Activated CD4-positive, alpha-beta memory T cell treated with anti-CD3 and anti-CD28 coated beads, Interleukin-2, amount 10 ng/mL, durations not matched to agents 7 days and 5 days (primary cell): ENCODE results near the gene NCBP3. TPM values are rescaled to one million over a fixed set of nuclear protein-coding genes. Genes with fewer than 3 reads are reported as not detected.
"Not testable (repeated sequence)": the region's sequence is repeated elsewhere in the genome, so short reads cannot be mapped to it uniquely, and the experiment has no call there.

Experiments
- CTCF ChIA-PET: fragments of 350-600 bp; sonication (Branson Sonifier 250); formaldehyde crosslinking; loops from one replicate; lab custom pipeline; 2021; ENCODE audit warnings: antibody characterized with exemption, inconsistent platforms; lab: Charles Lee
- POLR2A ChIA-PET: fragments of 350-600 bp; sonication (Branson Sonifier 250); formaldehyde crosslinking; loops from one replicate; lab custom pipeline; 2021; ENCODE audit warnings: antibody characterized with exemption; lab: Charles Lee
- DNase-seq: peaks from one replicate; pipeline ENCODE4 v3.0.0-alpha.2; 2020
- H3K27ac Mint-ChIP-seq: one replicate; pipeline ENCODE4 v1.8.0; 2021; ENCODE audit warnings: mild to moderate bottlenecking, mixed read lengths
- H3K27me3 Mint-ChIP-seq: one replicate; pipeline ENCODE4 v1.8.0; 2021; ENCODE audit warnings: mixed read lengths
- H3K36me3 Mint-ChIP-seq: one replicate; pipeline ENCODE4 v1.8.0; 2021; ENCODE audit warnings: low read depth, mixed read lengths
- H3K4me1 Mint-ChIP-seq: one replicate; pipeline ENCODE4 v1.8.0; 2021; ENCODE audit warnings: mixed read lengths
- H3K4me3 Mint-ChIP-seq: one replicate; pipeline ENCODE4 v1.8.0; 2021; ENCODE audit warnings: mild to moderate bottlenecking, mixed read lengths
- H3K9me3 Mint-ChIP-seq: one replicate; pipeline ENCODE4 v1.8.0; 2021; ENCODE audit warnings: mixed read lengths
- total RNA-seq, 2 experiments: library from RNA; stranded (reverse); gene quantifications; one replicate each; pipeline ENCODE4 v1.2.3, GENCODE V29; 2021

NCBP3 gene
- total RNA-seq, 2 experiments from 2014 or later, result 42.8 to 43.9 TPM

DNA sequence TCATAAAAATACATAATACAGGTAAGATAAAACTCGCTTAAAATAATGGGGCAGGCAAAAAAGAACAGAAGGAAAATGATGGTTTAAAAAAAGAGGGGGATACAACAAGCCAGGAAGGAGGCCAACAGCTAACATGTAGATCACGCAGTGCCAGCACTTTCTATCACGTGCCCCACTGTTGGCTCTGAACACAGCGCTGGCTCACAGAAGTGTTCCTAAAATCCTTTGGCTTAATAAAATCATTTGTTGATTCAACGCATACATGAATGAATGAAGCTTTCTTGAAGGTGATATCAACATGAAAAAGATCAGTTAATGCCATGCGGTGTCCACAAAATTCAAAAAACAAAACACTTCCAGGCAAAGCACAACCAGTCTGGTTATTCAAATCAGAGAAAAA is 53.6 kb downstream of the NCBP3 start:
- H3K9me3 Mint-ChIP-seq, result no peaks in the 10 kb centered on the region
- peaks cover 3% of the 10 kb centered on the region for H3K36me3 Mint-ChIP-seq
- POLR2A ChIA-PET, result no interaction called here
- CTCF ChIA-PET, result interaction anchor here (0.5 to 1.8 kb wide), 3 partner anchors 54 to 204 kb away, joined by 3 to 8 read pairs (median 3); no protein-coding TSS in a partner anchor
- H3K4me3 Mint-ChIP-seq, result no peak overlapping the region
- DNase-seq, result no peak
- peaks cover 70% of the 10 kb centered on the region for H3K4me1 Mint-ChIP-seq
- H3K27me3 Mint-ChIP-seq, result no peaks in the 10 kb centered on the region
- no peak overlapping the region for H3K27ac Mint-ChIP-seq

GRCh38 chr17:3788200-3788599 is 57.8 kb downstream of the NCBP3 start:
- peaks cover 3% of the 10 kb centered on the region for H3K36me3 Mint-ChIP-seq
- H3K9me3 Mint-ChIP-seq, result no peaks in the 10 kb centered on the region
- peaks cover 6% of the 10 kb centered on the region for H3K27me3 Mint-ChIP-seq
- ChIA-PET CTCF (interaction anchor here (0.6 to 1.2 kb wide), 3 partner anchors 24 to 93 kb away, joined by 3 read pairs; no protein-coding TSS in a partner anchor), POLR2A (interaction anchor here (1.0 to 1.5 kb wide), 2 partner anchors 9 to 25 kb away, joined by 3 to 4 read pairs; no protein-coding TSS in a partner anchor)
- peak; percentile 51 for DNase-seq
- H3K4me3 Mint-ChIP-seq, result no peak overlapping the region
- H3K27ac Mint-ChIP-seq, result peak overlapping the region; percentile 32
- H3K4me1 Mint-ChIP-seq, result peaks cover 52% of the 10 kb centered on the region

- H3K27me3 Mint-ChIP-seq, H3K4me3 Mint-ChIP-seq, DNase-seq, H3K9me3 Mint-ChIP-seq, H3K36me3 Mint-ChIP-seq, H3K27ac Mint-ChIP-seq, POLR2A ChIA-PET: not testable (repeated sequence)
- H3K4me1 Mint-ChIP-seq, result peaks cover 32% of the 10 kb centered on the region
- CTCF ChIA-PET, result interaction anchor here (1.1 kb wide), 1 partner anchor 61 kb away, joined by 3 read pairs; the partner anchor contains the start of gene NCBP3
Measured at GRCh38 chr17:3785323-3785722, 60.7 kb downstream of the NCBP3 start.

DNA sequence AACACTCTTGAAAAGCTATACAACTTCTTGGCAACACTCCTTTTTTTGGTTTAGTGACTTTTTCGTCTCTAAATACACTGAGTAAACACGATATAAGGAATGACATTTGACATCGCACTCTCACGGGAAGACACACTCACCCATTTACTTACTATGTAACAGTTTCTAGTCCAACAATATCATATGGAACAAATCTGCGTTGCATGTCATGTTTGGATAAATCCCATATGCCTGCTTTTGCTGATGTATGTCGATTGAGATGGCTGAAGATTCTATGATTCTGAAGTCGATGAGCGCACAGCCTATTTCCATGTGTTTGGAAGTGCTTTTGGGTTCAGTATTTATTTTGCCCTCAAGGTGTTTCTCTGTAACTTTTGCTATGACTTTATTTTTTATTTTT is 63.3 kb downstream of the NCBP3 start:
- no peak overlapping the region for H3K27ac Mint-ChIP-seq
- POLR2A ChIA-PET, result no interaction called here

GRCh38 chr17:3780986-3781385 is 65.1 kb downstream of the NCBP3 start:
- Mint-ChIP-seq H3K36me3 (no peaks in the 10 kb centered on the region), H3K27ac (no peak overlapping the region), H3K9me3 (no peaks in the 10 kb centered on the region), H3K4me3 (no peak overlapping the region), H3K27me3 (peaks cover 14% of the 10 kb centered on the region), H3K4me1 (peaks cover 6% of the 10 kb centered on the region)
- DNase-seq, result no peak
- ChIA-PET CTCF (interaction anchor here (2.2 kb wide), 1 partner anchor 43 kb away, joined by 13 read pairs; no protein-coding TSS in a partner anchor), POLR2A (no interaction called here)

More for the DNA sequence above, 63.3 kb downstream of the NCBP3 start:
- peaks cover 13% of the 10 kb centered on the region for H3K4me1 Mint-ChIP-seq
- peaks cover 14% of the 10 kb centered on the region for H3K27me3 Mint-ChIP-seq
- H3K36me3 Mint-ChIP-seq, result no peaks in the 10 kb centered on the region
- H3K4me3 Mint-ChIP-seq, result no peak overlapping the region
- CTCF ChIA-PET, result no interaction called here
- DNase-seq, result no peak
- H3K9me3 Mint-ChIP-seq, result no peaks in the 10 kb centered on the region

- Mint-ChIP-seq H3K4me3 (no peak overlapping the region), H3K36me3 (no peaks in the 10 kb centered on the region), H3K4me1 (no peaks in the 10 kb centered on the region), H3K27me3 (peaks cover 5% of the 10 kb centered on the region), H3K9me3 (no peaks in the 10 kb centered on the region), H3K27ac (no peak overlapping the region)
- ChIA-PET CTCF (no interaction called here), POLR2A (interaction anchor here (1.2 kb wide), 1 partner anchor 14 kb away, joined by 4 read pairs; no protein-coding TSS in a partner anchor)
- no peak for DNase-seq
Measured at GRCh38 chr17:3777366-3778120, 68.5 kb downstream of the NCBP3 start.

GRCh38 chr17:3773966-3774365 is 72.1 kb downstream of the NCBP3 start:
- Mint-ChIP-seq H3K4me1 (peaks cover 23% of the 10 kb centered on the region), H3K27ac (no peak overlapping the region), H3K9me3 (no peaks in the 10 kb centered on the region), H3K36me3 (no peaks in the 10 kb centered on the region), H3K27me3 (peaks cover 5% of the 10 kb centered on the region), H3K4me3 (no peak overlapping the region)
- CTCF ChIA-PET, result interaction anchor here (1.5 kb wide), 1 partner anchor 36 kb away, joined by 3 read pairs; no protein-coding TSS in a partner anchor
- DNase-seq, result no peak
- POLR2A ChIA-PET, result no interaction called here

DNA sequence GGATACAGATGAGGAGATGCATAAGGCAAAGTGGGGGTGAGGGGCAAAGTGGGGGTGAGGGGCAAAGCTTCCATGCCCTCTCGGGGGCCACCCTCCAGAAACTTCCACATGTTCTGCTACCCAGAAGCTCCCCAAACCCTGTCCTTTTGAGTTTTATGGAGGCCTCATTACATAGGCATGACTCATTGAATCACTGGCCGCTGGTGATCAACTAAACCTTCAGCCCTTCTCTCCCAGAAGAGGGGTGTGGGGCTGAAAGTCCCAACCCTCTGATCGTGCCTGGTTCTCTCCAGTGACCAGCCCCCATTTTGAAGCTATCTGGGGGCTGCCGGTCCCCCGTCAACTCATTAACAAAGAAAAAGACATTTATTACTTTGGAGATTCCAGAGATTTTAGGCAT is 72.5 kb downstream of the NCBP3 start:
- Mint-ChIP-seq H3K27me3 (peaks cover 3% of the 10 kb centered on the region), H3K27ac (no peak overlapping the region), H3K36me3 (no peaks in the 10 kb centered on the region), H3K4me1 (peaks cover 28% of the 10 kb centered on the region), H3K4me3 (no peak overlapping the region), H3K9me3 (no peaks in the 10 kb centered on the region)
- ChIA-PET CTCF (interaction anchor here (1.5 kb wide), 1 partner anchor 35 kb away, joined by 3 read pairs; no protein-coding TSS in a partner anchor), POLR2A (no interaction called here)
- DNase-seq, result no peak

GRCh38 chr17:3772764-3773163 is 73.3 kb downstream of the NCBP3 start:
- no peak overlapping the region for H3K27ac Mint-ChIP-seq
- DNase-seq, result no peak
- peaks cover 1% of the 10 kb centered on the region for H3K27me3 Mint-ChIP-seq
- no peak overlapping the region for H3K4me3 Mint-ChIP-seq
- H3K9me3 Mint-ChIP-seq, result no peaks in the 10 kb centered on the region
- CTCF ChIA-PET, result interaction anchor here (0.6 to 1.5 kb wide), 2 partner anchors 32 to 35 kb away, joined by 3 to 4 read pairs; no protein-coding TSS in a partner anchor
- POLR2A ChIA-PET, result no interaction called here
- peaks cover 32% of the 10 kb centered on the region for H3K4me1 Mint-ChIP-seq
- H3K36me3 Mint-ChIP-seq, result peaks cover 4% of the 10 kb centered on the region

DNA sequence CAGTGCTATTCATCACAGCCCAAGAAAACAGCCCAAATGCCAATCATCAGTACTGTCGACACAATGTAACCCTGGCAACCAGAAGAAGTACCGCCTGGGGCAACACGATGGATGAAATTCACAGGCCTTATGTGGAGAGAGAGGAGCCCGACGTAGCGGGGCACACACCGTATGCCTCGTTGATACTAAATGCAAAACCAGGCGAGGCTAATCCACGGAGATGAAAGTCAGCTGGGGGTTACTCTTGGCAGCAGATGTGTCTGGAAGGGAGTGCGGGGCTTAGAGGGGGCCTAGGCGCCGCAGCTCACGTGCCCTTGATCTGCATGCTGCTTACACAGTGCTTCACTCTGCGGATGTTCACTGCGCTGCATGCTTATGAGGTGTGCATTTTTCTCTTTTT is 74.9 kb downstream of the NCBP3 start:
- POLR2A ChIA-PET, result no interaction called here
- H3K4me1 Mint-ChIP-seq, result peaks cover 45% of the 10 kb centered on the region
- DNase-seq, result no peak

DNA sequence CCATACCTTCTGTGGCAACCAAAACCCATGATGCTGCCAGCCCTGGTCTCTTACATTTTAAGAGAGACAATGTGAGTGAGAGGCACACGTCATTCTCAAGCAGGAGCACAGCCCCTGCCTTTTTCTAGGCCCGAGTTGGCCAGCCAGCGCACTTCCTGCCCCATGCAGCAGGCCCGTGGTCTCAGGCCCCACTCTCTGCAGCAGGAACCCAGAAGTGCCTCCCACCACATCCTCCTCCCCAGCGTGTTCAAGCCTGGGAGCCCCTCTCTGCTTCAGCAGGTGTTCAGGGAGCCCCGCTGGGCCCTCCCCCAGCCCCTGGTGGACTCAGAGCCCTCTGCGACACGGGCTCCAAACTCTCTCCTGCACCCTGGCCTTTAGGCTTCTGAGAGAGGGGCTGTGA is 75.6 kb downstream of the NCBP3 start:
- H3K4me3 Mint-ChIP-seq, result no peak overlapping the region
- POLR2A ChIA-PET, result no interaction called here
- CTCF ChIA-PET, result interaction anchor here (1.1 to 1.2 kb wide), 2 partner anchors 32 to 35 kb away, joined by 3 to 5 read pairs; no protein-coding TSS in a partner anchor
- no peak for DNase-seq
- no peaks in the 10 kb centered on the region for H3K9me3 Mint-ChIP-seq
- peaks cover 12% of the 10 kb centered on the region for H3K36me3 Mint-ChIP-seq
- no peak overlapping the region for H3K27ac Mint-ChIP-seq
- H3K4me1 Mint-ChIP-seq, result peaks cover 51% of the 10 kb centered on the region
- peaks cover 1% of the 10 kb centered on the region for H3K27me3 Mint-ChIP-seq

More for the DNA sequence above, 74.9 kb downstream of the NCBP3 start:
- peaks cover 1% of the 10 kb centered on the region for H3K27me3 Mint-ChIP-seq
- H3K4me3 Mint-ChIP-seq, result no peak overlapping the region
- no peaks in the 10 kb centered on the region for H3K9me3 Mint-ChIP-seq
- peaks cover 12% of the 10 kb centered on the region for H3K36me3 Mint-ChIP-seq
- CTCF ChIA-PET, result no interaction called here
- no peak overlapping the region for H3K27ac Mint-ChIP-seq

- Mint-ChIP-seq H3K27me3 (peaks cover 1% of the 10 kb centered on the region), H3K9me3 (no peaks in the 10 kb centered on the region), H3K27ac (peak overlapping the region; percentile 11), H3K4me3 (no peak overlapping the region), H3K4me1 (peaks cover 68% of the 10 kb centered on the region), H3K36me3 (peaks cover 12% of the 10 kb centered on the region)
- no peak for DNase-seq
- ChIA-PET POLR2A (interaction anchor here (1.1 kb wide), 1 partner anchor 32 kb away, joined by 4 read pairs; no protein-coding TSS in a partner anchor), CTCF (interaction anchor here (1.2 kb wide), 1 partner anchor 59 kb away, joined by 3 read pairs; no protein-coding TSS in a partner anchor)
Measured at GRCh38 chr17:3768769-3769168, 77.3 kb downstream of the NCBP3 start.

DNA sequence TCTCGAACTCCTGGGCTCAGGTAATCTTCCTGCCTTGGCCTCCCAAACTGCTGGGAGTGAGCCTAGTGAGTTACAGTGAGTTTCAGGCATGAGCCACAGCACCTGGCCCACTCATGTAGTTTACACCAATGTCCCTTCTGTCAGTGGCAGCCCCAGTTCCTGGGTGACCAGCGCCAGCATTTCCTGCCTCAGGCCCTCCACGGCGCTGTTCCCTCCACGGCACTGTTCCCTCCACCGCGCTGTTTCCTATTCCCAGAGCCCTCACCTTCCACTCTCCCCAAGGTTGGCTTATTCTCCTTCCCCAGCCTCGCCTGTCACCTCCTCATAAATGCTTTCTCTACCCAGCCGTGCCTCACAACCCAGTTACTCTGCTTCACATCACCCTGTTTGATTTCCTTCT is 77.7 kb downstream of the NCBP3 start:
- Mint-ChIP-seq H3K36me3 (peaks cover 12% of the 10 kb centered on the region), H3K27ac (peak overlapping the region; percentile 11), H3K27me3 (peaks cover 1% of the 10 kb centered on the region), H3K4me3 (no peak overlapping the region), H3K9me3 (no peaks in the 10 kb centered on the region), H3K4me1 (peaks cover 73% of the 10 kb centered on the region)
- ChIA-PET CTCF (interaction anchor here (0.9 to 1.0 kb wide), 2 partner anchors 12 to 60 kb away, joined by 3 read pairs; no protein-coding TSS in a partner anchor), POLR2A (no interaction called here)
- no peak for DNase-seq
